Right forelimb (tissue), 1 donor: Measurements from ENCODE around the gene SACM1L.
"Not testable (repeated sequence)": the region's sequence is repeated elsewhere in the genome, so short reads cannot be mapped to it uniquely, and the experiment has no call there.

Experiments used
- DNase-seq: peaks from one replicate; pipeline ENCODE4 v3.0.0-alpha.2; 2018

The SACM1L gene

DNA sequence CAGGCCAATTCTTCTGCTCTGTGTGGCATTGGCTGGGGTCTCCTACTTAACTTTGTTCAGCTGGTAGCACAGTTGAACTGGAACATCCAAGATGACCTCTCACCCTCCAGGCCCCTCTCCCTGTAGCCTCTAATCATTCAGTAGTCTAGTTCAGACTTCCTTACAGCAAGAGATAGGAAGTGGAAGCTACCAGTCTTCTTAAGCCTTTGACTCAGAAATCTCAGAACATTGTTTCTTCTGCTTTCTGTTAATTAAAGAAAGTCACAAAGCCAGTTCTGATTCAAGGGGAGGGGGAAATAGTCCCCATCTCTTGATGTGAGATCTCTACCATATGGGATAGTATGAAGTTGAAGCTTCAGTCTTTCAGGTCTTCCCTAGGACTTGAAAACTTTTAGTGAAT is 18.8 kb upstream of the SACM1L start:
- DNase-seq, result no peak

DNA sequence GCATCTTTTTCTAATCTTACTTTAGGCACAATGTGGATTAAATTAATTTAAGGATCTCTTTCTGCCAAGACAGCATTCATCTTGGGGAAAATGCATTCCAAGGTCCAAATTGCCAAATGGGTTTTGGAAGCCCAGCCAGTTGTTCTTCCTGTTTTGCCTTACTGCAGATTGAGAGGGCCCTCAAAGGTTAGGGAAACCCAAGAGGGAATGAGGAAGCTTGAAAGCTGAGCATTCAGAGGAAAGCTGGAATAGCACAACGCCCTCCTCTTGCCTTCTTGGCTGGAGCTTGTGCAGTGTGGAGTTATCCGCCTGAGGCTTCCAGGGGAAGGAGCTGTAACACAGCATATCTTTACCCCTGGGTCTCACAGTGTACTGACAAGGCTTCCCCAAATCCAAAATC is 18.2 kb upstream of the SACM1L start:
- DNase-seq, result peak; percentile 62

DNA sequence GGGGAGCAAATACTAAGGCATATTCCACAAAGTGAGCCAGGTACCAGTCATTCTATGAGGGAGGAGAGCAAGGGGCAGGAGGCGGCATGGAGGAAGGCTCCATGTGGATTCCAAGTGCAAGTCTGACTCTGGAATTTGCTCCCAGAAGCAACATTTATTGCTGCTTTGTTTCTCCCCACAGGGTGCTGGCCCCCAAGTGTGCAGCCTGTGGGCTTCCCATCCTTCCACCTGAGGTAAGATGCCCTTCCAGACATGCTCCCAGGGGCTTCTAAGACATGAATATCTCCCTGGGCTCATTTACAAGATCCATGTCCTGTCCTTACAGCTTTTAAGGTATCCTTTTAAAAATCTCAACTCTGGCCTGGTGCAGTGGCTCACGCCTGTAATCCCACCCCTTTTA is 15.9 kb upstream of the SACM1L start:
- no peak for DNase-seq

DNA sequence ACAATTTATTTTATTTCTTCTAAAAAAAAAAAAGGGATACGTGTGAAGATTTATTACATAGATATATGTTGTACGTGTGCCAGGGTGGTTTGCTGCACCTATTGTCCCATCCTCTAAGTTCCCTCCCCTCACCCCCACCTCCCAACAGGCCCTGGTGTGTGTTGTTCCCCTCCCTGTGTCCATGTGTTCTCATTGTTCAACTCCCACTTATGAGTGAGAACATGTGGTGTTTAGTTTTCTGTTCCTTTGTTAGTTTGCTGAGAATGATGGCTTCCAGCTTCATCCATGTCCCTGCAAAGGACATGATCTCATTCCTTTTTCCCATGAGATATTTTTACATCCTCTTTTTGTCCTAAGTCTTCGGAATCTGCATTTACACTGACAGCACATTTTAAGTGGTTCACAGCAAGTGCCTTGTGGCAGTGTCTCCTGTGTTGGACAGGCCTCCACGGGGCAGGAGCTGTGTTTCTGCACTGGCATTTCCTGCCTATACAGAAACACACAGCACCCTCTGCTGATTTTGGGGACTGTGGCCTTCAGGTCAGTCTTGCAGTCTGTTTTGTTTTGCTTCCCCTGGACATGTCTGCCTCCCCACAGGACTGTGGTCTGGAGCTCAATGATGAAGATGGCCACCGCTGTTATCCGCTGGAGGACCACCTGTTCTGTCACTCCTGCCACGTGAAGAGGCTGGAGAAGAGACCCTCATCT is 12.7 kb upstream of the SACM1L start:
- no peak for DNase-seq

DNA sequence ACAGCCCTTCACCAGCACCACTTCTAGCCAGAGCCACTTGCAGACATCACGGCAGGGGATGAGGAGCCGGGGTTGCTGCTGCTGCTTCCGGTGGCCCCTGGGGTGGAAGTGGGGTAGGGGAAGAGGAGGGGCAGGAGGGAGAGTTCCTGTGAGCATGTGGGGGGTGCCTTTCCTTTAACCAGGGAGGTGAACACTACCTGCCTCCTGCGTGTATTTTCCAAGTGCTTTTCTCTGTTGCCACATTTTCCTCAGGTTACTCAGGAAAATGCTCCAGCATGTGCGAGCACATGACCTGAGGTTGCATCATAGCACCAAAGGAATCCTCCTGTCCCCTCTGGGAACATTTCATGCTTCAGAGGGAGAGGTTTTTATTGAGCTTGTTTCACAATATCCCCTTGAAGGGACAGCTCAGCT is 12.2 kb upstream of the SACM1L start:
- DNase-seq, result no peak

DNA sequence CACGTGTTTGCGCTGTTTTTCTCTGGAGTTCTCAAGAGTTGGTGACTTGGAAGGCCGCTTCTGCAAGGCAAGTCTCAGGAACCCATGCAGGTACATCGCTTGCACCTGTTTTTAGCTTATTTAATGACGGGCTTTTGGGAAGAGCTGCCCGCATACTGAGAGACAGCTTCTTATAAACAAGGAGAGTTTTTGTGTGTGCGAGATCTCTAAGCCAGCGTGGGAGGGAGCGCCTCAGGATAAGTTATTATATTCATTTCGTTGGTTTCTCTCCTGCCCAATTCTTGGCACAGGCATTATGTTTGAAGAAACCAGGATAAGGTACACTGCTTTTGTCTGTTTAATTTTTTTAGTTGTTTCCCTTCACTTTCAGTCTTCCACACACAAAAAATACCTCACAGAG is 11.4 kb upstream of the SACM1L start:
- no peak for DNase-seq

DNA sequence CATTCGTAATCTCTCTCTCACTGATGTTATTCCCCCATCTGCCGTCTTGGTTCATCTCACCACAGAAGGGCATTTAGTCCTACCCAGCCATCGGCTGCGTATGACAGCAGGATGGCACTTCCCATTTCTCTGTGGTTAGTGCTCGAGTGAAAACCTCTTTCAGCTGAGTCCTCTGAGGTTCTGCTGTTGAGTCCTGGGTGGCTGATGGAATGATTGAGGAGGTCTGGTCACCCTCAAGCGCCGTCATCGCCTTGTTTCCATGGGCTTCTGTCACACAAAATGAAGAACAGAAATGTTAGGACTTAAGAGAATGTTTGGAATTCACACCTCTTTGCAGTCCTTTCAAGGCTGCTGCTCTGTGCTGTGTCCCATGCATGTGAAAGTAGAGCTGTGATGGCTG is 9.4 kb upstream of the SACM1L start:
- DNase-seq, result no peak

DNA sequence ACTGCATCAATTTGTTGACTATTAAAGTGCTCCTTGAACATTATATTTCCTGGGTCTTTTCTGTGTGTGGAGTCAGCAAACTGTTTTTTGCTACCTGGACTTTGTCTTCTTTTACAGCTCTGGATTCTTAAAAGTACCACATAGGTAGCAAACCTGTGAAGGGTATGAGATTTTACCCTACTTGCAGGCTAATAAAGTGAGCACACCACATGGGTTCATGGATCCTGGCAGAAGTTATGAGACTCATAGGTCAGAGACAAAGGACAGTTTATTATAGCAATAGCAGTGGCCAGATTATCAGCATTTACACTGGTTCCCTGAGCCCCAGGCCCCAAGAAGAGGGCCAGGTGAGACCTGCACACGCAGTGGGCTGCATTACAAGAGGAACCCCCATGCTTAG is 8.0 kb upstream of the SACM1L start:
- DNase-seq, result no peak

DNA sequence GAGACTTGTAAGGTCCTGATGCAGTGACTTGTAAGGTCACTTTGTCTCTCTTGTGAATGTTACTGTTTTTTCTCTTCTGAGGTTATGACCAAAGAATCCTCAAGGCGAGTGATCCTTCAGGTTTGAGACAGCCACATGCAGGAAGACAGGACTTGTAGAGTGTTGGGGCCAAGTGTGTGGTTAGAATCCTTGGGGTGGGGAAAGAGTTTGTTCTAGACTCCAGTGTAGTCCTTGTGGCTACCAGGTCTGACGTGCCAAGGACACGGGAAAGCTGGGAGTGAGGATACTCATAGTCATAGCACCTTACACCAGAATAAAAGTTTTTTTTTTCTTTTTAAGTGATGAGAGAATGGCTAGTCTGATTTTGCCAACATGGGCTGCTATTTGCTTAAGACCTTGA is 7.3 kb upstream of the SACM1L start:
- DNase-seq, result no peak

DNA sequence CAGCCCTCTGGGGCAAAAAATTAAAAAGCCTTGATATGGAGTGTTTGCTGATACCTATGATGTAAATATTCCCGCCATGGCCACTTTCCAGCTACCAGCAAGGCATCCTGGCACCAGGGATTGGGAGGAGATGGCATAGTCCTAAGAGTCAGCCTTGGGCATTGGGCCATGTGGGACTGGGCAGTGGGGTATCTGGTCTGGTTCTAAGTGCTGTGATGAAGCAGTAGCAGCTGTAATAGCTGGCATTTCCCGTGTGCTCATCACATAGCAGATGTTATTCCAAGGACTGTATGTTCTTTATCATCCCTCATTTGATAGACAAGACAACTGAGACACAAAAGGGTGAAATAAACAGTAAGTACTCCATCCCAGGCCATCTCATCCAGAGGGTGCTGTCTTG is 6.9 kb upstream of the SACM1L start:
- DNase-seq, result no peak

DNA sequence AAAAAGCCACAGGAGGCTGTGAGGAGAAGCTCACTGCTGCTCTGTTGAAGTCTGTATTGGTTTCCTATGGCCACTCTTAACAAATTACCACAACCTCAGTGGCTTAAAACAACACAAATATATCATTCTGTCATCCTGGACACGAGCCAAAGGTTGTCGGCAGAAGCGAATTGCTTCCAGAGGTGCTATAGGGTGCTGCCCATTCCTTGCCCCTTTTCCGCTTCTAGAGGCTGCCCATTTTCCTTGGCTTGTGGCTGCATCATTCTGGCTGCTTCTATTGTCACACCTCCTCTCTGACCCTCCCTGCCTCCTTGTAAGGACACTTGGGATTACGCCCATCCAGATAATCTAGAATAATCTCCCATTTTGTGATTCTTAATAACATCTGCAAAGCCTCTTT is 6.4 kb upstream of the SACM1L start:
- no peak for DNase-seq

DNA sequence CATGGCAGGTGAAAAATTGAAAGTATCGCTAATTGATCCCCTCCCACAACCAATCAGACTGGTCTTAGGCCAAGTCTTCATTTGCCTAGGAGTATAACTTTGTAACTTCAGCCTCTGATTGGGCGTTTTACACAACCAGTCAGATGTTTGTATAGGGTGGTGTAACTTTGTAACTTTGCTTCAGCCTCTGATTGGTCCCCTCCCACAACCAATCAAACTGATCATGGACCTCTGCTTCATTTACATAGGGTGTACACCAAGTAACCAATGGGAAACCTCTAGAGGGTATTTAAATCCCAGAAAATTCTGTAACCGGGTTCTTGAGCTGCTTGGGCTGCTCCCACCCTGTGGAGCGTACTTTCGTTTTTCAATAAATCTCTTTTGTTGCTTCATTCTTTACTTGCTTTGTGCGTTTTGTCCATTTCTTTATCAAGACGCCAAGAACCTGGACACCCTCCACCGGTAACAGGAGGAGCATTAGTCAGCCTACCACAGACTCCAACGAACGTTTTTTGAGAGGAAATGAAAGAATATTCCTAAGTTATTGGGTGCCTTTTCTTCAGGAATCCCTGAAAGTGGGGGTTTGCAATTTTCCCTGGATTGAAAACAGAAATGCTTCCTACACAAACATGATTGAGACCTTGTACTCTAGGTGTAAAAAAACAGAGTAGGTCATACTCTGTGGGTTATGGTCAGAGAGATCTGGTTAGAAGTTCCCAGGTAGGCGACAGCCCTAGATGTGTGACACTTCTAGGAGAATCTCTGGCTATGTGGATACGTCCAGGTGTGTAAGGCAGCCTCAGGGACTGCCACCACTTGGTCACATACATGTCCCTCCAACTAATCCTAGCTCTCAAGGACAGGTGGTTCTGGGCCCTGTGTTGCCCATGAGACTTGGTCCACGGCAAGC is 5.5 kb upstream of the SACM1L start:
- no peak for DNase-seq

DNA sequence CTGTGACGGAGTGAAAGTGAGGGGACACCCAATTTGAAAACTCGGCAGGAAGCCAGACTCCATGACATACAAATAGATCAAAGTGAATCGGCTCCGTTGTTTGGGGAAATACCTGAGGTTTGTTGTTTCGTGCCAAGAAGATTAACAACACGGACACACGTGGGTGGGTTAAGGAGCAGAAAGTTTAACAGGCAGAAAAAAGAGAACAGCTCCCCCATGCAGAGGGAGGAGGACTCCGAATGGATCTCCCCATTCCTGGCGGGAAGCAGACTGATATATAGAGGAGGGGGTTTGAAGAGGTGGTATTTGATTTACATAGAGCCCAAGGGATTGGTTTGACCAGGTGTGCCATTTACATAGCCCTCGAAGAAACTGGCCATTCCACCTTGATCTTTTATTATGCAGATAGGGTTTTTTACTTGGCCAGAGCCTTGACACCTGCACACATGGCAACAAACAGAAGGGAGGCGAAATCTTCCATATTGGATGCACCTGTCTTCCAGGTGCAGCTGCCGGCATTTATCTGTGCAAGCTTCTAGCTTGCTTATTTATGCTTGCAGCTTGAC is 4.8 kb upstream of the SACM1L start:
- no peak for DNase-seq

DNA sequence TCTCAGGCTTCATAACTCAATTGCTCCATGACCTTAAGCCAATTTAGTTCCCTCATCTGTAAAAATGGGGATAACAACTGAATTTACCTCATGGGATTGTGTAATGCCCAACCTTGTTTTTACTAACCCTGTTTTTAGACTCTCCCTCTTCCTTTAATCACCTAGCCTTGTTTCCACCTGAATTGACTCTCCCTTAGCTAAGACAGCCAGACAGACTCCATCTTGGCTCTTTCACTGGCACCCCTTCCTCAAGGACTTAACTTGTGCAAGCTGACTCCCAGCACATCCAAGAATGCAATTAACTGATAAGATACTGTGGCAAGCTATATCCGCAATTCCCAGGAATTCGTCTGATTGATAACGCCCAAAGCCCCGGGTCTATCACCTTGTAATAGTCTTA is 3.5 kb upstream of the SACM1L start:
- not testable (repeated sequence) for DNase-seq

DNA sequence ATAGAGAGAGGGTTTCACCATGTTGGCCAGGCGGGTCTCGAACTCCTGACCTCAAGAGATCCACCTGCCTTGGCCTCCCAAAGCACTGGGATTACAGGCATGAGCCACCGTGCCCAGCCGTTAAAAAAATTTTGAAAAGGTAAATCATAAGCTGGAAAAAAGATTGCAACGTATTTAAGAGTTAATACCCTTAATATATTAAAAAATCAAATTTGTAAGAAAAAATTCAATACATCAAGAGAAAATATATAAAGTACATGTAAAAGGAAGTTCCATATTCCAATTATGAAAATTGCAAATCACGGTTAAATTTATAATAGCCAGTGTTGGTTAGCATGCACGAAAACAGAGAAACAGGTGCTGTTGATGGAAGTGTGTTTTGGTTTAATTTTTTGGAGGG is 2.3 kb upstream of the SACM1L start:
- DNase-seq, result no peak

DNA sequence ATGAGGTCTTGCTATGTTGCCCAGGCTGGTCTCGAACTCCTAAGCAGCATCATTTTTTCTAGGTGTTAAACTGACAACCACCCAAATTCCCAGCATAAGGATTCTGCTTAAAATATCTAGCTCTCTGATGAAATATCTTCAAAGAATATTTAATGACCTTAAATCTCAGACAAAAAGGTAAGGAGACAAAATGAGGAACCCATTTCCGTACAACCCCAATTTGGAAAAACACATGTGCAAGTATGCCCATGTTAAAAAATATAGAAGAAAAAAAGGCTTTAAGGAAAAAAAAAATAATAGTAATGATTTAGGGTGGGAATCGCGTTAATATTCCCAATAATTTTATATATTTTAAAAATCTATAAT is 1.4 kb upstream of the SACM1L start:
- no peak for DNase-seq

DNA sequence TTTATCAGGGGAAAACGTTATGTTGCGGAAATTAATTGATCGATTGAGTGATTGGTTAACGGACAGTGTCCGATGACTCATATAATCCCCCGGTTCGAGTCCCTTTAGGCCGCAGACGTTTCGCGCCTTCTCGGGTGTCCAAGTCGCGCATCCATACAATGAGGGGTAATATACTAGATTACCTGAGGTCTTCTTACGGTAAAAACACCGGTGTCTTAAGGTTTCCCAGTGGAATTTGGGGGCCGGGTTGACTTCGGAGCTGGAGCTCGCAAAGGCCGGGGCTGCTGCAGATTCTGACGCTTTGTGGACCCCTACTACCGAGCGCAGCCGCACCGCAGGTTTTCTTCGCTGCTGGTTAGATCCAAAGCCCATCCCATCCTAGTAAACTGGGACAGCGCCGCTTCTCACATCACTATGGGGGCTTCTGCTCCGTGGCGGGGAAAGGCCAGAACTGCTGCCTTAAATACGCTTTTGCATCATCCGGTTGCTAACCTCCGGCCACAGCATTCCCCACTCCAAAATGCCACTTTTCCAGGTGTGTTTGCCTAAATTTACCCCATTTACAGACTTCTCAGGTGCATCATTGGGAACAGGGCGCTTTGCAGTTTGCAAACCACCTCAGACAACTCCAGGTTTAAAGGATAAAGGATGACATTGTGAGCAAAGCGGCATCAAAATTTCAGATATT is 858 bp upstream of the SACM1L start:
- peak; percentile 76 for DNase-seq

DNA sequence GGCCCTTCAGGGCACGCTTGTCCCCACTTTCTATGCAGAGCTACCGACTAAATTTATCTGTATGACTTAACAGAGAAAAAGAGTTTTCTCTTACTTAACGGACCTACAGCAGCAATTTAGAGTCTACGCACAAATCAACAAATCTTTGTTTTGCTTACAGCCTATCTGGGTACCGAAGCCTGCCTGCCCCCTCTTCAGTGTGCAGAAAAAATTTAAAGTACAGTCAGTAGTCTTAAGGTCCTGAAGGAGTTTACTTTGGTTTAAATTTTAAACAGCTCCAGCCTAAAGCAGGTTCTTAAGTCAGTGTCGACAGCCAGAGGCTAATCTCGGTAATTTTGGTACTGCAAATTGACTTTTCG is 570 bp downstream of the SACM1L start:
- no peak for DNase-seq

DNA sequence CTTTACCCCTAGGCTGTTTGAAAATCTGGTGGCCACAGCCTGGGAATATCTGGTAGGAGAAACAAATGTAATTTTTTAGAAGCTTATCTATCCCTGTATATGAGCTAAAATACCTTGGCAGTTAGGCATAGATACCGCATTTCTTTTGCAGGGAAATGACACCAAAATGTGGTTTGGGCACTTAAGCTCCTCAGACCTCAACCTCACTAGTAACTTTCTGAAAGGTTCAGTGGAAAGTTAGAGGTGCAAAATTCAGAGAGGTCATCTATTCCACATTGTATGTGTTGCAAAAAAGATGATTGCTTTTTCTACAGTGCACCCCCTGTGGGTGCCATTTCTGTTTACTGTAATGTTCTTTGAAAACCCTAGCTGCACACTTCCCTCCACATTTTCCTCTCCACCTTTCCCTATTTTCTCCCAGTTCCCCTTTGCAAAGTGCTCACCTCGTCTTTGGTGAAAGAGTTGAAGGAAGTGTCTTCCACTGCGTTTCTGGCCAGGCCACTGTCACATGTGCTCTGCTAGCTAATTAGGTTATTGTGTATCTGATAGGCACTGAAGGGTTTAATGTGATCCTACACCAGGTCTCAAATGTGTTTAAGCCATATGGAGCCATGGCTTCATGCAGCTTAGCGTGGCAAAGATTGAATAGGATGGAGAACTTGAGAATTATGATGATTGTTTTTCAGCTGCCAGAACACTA is 1.3 kb downstream of the SACM1L start:
- no peak for DNase-seq

DNA sequence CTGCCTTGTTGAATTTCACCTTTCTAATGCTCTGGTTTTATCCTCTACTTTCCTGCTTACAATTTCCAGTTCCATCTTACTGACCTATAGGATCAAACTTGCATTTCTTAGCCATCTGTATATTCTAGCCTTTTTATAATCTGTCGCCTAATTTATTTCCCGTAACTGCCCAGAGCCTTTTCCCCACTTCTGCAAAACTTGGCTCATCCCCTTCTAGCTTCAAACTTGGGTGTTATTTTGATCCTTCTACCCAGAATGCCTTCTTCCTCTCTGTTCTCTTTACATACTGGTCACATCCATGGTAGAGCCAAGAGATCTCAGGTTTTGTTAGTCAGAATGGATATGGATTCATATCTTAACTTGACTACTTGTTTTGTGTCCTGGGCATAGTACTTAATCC is 2.6 kb downstream of the SACM1L start:
- DNase-seq, result no peak

DNA sequence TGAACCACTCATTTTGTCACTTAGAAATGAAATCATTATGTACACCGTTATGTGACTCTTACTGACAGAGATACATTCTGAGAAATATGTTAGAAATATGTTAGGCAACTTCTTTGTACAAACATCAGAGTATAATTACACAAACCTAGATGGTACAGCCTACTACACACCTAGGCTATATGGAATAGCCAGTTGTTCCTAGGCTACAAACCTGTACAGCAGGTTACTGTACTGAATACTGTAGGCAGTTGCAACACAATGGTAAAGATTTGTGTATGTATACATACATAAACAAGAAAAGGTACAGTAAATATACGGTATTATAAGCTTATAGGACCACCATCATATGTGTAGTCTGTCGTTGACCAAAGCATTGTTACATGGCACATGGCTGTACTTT is 3.7 kb downstream of the SACM1L start:
- no peak for DNase-seq

DNA sequence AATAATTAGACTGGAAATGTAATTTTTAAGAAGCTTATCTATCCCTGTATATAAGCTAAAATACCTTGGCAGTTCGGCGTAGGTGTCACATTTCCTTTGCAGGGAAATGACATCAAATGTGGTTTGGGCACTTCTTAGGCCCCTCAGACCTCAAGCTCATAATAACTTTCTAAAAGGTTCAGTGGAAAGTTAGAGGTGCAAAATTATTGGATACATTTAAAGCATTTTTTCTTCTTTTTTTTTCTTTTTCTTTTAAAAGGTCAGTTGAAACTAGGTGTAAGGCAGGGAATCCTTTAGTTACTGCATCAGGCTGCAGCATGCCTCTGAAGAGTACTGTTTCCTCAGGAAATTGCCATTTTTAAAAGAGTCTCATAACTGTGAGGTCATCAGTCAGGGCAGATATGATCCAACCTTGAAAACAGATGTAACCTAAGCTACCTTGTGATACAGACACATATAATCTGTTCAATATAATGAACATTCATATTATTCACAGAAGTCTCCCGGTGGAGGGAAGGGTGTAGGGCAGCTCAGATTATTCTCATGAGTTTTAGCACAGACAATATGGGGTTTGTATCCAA is 4.8 kb downstream of the SACM1L start:
- no peak for DNase-seq

DNA sequence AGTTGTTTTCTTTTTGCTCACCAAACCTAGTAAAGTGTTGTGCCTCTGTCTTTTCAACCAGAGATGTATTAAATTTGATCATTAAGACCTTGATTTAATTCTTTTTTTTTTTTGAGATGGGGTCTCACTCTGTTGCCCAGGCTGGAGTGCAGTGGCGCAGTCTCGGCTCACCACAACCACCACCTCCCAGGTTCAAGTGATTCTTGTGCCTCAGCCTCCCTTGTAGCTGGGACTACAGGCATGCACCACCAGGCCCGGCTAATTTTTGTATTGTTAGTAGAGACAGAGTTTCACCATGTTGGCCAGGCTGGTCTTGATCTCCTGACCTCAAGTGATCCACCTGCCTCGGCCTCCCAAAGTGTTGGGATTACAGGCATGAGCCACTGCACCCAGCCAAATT is 6.0 kb downstream of the SACM1L start:
- not testable (repeated sequence) for DNase-seq
